GM11168 (cell line): Measurements from ENCODE around the gene NIN.

Experiments
- in situ Hi-C: fragments of 300-500 bp; cut with MboI; formaldehyde crosslinking; loops from one replicate; pipeline ENCODE4 v1.12.0; 2022; ENCODE audit warnings: low sequenced_read_pairs; ENCODE audit not compliant: unreplicated experiment

Gene NIN, protein sequence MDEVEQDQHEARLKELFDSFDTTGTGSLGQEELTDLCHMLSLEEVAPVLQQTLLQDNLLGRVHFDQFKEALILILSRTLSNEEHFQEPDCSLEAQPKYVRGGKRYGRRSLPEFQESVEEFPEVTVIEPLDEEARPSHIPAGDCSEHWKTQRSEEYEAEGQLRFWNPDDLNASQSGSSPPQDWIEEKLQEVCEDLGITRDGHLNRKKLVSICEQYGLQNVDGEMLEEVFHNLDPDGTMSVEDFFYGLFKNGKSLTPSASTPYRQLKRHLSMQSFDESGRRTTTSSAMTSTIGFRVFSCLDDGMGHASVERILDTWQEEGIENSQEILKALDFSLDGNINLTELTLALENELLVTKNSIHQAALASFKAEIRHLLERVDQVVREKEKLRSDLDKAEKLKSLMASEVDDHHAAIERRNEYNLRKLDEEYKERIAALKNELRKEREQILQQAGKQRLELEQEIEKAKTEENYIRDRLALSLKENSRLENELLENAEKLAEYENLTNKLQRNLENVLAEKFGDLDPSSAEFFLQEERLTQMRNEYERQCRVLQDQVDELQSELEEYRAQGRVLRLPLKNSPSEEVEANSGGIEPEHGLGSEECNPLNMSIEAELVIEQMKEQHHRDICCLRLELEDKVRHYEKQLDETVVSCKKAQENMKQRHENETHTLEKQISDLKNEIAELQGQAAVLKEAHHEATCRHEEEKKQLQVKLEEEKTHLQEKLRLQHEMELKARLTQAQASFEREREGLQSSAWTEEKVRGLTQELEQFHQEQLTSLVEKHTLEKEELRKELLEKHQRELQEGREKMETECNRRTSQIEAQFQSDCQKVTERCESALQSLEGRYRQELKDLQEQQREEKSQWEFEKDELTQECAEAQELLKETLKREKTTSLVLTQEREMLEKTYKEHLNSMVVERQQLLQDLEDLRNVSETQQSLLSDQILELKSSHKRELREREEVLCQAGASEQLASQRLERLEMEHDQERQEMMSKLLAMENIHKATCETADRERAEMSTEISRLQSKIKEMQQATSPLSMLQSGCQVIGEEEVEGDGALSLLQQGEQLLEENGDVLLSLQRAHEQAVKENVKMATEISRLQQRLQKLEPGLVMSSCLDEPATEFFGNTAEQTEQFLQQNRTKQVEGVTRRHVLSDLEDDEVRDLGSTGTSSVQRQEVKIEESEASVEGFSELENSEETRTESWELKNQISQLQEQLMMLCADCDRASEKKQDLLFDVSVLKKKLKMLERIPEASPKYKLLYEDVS (N-terminal part only)

DNA sequence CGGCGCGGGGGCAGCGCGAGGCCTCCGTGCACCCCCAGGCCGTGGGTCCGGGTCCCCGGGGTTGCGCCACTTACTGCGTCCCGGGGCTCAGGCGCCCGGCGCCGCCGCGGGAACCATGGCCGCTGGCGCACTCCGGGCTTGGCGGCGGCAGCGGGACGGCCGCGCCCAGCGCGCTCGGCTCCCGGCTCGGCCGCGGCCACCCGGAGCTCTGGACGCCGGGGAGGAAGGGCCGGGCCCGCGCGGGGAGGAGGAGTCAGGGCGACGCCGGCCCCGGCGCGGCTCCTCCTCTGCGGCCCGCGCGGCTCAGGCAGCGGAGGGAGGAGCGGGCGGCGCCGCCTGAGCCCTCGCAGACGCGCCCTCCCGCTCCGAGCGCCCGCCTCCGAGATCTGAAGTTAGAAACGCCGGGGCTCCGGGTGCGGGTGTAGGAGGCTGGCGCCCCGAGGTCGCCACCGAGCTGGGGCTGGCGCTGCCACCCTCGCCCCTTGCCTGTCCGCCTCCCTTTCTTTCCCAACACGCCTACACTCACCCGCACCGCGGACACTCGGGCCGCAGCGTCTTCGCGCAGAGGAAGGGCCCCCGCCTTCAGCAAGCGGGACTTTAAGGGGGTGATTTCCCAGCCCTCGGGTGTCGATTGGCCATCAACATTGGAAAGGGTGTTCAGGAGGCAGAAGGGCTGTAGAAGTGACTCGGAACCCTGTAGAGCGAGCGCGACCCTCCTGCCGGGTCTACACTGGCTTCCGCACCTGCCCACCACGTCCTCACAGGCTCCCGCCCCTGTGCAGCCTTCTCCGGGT, at the start of gene NIN:
Gene NIN, minus strand, starts transcription at position 231 of the 794 bp plus-strand sequence. CDS start 9,106 bp downstream, outside the sequence.
- in situ Hi-C loops, result no loop called here

DNA sequence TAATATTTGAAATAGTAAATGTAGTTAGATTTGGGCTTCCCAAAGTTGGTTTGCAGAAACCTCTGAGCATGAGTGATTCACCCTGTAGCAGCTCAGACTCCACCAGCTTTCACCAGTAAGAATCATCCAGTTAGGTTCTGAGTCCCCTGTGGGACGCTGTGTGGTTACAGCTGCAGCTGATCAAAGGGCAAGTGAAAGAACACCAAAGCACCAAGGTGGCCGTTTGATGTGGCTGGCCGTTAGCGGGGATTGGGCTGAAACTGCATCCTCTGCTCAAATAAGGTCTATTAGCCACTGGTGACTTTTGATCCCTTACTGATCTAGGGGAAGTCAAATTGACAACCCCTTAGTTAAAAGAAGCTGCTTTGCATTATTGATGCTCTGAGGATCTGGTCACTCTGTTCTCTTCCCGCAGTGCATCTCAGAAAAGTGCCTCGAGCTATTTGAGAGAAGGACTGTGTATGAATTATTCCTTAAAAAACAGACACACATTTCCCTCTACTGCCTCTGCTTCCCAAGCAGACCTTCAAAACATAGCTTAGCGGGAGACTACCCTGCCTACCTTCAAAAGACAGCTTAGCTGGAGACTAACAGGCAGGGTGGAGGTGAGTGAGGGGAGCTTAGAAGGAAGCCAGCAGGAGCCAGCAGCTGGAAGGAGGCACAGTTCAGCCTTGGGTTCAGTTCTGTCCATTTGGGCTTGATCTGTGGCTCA, 44.6 kb upstream of the NIN start:
- in situ Hi-C loops, result no loop called here

DNA sequence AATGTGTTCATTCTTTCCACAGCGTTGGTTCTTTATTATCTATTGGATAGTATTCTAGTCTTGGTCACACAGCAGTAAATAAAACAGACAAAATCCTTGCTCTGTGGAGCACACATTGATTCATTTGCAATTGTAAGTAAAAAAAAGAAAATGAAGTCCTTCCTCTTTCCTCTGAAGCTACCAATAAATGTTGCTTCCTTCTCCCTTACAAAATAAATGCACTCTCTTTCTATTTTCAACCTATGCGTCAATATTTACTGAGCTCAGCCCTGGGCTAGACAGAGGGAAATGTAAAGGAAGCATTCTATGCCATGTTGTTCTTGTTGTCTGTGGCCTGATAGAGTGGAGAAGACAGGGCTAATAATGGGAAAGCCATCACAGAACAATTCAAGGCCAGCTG, 43.8 kb upstream of the NIN start:
- in situ Hi-C loops, result loop anchor here (25.0 kb wide), 1 partner anchor 287 kb away; no protein-coding TSS in a partner anchor

DNA sequence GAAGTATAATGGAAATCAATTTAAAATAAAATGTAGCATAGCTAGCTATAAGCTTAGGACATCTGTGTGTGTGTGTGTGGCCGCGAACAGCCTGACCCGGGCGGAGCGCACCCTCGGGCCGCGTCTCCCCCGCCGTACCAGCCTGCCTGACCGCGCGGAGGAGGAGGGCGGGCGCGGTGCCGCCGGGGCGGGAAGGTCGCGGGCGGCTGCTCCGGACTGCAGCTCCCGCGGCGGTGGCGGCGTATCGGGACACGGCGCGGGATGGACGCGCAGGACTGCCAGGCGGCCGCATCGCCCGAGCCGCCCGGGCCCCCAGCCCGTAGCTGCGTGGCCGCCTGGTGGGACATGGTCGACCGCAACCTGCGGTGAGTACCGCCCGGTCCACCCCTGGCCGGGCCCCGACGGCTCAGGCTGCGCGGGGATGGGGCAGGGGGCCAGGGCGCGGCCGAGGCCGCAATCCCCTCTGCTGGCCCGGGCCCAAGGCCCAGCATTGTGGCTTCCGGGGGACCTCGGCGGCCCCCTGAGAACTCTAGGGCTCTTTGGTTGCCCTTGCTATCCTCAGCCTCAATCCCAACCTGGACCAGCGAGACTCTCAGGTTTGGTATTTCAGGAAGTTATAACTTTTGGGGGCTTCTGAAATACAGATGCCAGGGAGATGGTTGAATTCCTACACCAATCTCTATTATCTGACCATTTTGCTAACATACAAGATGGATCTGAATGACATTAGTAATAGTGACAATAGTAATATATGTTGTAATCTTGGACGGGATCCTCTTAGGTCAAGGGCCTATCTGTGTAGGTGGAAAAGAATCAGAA, 41.2 kb upstream of the NIN start, which contains the start of gene ABHD12B:
Gene ABHD12B, plus strand, starts transcription at position 140 of the 819 bp plus-strand sequence. Its CDS starts 122 bp downstream, at position 262.
- in situ Hi-C loops, result loop anchor here (25.0 kb wide), 1 partner anchor 285 kb away; no protein-coding TSS in a partner anchor

DNA sequence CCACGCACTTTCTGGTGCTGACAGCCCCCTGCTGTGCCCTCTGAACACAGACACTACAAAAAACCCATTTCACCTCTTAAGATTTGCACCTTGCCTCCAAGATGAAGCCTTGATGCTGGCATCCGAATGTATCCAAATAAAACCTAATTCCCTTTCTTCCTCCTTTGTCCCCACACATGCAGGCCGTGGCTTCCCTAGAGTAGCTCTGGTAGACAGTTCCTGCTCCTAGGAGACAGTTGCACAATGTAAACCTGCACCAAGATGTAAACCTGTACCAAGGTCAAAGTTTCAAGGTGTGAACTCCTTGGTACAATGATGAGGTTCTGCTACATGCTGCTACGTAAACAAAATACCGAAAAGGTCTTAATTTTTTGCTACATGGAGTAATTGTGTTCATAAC, 40.3 kb upstream of the NIN start:
- in situ Hi-C loops, result loop anchor here (25.0 kb wide), 1 partner anchor 284 kb away; no protein-coding TSS in a partner anchor

DNA sequence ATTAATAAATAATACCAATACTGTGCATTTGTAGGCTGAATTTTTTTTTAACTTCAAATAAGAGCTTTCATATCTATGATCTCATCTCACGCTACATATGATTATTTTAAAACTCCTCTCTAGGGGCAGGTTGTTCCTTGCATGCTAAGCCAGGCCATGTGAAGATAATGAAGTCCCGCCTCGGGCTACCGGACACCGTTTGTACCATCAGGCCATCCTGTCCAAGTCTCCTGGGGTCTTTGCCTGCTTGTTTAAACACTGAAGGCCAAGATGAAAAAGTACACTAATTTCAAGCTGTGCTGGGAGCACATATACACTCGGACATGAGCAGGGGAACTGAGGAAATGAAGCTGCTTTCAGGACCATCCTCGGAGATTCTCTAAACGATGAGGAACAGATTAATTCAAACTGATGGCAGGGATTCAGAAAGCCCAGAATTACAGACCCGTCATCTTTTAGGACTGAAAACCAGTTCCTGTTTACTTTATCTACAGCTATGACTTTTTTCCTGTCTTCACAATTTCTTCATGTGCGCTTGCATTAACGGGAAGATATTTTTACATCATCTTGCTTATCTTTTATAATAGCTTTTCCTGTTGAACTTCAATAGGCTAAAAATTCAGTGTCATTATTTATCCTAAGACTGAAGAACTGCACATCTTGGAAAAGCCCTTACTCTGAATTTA, 34.6 kb upstream of the NIN start:
- in situ Hi-C loops, result loop anchor here (25.0 kb wide), 1 partner anchor 278 kb away; no protein-coding TSS in a partner anchor

DNA sequence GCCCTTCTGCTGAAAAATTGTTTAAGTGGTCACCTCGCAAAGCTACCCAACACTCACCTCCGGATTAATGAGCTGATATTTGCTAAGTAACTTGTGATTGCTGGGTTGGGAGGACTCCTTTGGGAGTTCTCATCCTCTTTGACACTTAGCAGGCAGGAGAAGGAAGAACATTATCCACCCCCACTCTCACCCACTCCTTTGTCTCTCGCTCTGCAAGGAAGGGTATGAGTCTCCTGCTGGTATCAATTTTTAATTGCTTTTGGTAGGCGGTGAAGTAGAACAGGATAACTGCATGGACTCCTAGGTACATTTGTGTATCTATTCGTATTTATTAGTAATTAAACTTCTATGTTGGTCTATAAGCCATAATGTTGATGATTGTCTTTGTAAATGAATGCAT, 34.0 kb upstream of the NIN start:
- in situ Hi-C loops, result loop anchor here (25.0 kb wide), 1 partner anchor 278 kb away; no protein-coding TSS in a partner anchor

DNA sequence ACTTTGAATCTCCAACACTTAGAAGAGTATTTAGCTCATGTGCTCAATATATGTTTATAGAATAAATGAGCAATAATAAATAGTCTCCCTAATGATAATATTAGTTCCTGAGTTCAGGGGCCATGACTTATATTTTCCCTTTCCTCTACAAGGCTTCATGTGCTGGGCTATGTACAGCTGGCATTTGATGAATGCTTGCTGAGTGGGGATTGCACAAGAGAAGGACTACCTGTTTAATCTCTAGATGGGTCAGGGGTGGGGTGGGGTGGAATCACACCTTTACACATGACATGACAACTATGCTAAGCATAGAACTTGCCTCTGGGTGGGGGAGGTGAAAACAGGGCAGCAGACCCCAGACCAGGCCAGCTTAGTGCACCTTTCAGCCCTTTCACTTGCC, 33.3 kb upstream of the NIN start:
- in situ Hi-C loops, result loop anchor here (25.0 kb wide), 1 partner anchor 277 kb away; no protein-coding TSS in a partner anchor

DNA sequence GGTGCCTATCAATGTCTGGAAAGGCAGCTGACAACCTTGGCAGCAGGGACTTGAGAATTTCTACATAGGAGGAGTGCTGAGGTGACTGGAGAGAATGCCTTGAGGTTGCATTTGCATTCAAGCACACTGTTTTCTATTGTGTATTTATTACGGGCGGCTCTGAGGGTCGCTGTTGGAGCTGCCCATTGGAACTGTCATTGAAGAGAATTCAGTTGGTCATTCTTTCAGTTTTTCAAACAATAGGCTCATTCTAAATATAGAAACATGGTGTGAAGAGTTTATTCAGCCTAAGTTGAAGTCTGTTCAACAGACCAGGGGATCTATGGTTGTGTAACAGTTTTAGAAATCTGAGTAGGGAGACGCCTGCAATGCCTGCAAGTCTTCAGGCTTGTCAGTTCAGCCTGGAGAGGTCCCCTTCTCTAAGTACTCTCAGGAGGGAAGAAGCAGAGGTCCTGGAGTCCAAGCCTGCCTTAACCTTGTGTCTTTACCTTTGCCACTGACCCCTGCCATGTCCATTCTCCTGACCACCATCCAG, 31.1 kb upstream of the NIN start:
- in situ Hi-C loops, result loop anchor here (25.0 kb wide), 1 partner anchor 275 kb away; no protein-coding TSS in a partner anchor

DNA sequence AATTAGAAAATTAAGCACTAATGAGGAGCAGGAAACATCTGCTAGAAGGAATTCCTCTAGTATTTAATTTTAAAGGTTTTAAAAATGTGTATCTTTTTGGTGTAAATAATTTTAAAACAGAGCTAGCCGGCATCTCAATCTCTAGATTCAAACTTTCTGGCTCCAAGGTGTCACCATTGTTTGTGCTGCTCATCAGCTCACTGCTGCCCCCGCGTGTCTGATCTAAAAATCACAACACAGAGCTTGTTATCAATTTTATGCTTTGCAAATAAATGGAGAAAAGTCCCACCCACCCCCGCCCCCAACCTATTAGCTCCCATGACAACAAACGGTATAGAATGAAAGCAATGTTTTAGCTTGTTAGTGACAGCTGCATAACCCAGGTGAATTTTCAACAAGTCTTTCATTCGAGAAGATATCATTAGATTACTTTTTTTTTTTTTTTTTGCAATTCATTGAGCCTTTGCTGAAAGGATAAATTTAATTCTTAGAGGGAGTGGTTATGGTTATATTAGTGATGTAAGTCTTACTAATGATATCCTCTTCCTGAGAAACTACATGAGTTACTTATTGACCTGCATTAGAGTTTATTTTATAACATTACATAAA, 29.6 kb upstream of the NIN start:
- in situ Hi-C loops, result loop anchor here (25.0 kb wide), 1 partner anchor 273 kb away; no protein-coding TSS in a partner anchor

DNA sequence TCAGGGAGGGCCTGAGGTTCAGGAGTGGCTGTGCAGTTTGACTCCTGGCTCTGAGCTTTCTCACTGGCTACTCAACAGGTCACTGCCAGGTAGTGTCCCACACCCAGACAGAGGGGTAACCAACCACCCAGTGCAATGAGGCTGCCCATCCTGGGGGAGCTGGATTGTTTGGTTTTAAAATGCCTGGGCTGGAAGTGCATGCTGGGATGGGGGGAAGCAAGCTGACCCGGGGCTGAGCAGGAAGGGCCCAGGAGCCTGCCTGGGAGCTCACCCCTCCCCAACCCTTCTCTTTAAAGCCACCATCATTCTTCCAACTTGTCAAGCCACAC, 28.3 kb upstream of the NIN start:
- in situ Hi-C loops, result loop anchor here (5.0 to 25.0 kb wide), 2 partner anchors 72 to 272 kb away; no protein-coding TSS in a partner anchor

DNA sequence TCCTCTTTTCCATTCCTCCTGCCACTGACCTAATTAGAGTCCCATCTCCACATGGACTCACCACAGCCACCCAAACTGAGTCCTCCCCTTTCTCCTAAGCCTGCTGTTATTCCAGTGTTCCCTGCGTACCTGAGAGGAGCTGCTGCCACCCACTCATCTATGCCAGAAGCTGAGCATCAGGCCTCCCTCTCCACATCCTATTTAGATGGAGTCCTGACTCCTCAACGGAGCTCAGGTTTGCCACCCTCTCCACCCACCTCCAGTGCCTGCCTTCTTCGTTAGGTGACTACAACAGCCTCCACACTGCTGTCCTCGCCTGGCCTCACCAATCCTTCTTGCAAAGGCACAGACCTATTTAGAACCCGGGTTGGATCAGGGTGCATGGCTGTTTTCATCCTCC, 25.7 kb upstream of the NIN start:
- in situ Hi-C loops, result loop anchor here (5.0 to 25.0 kb wide), 2 partner anchors 69 to 269 kb away; no protein-coding TSS in a partner anchor

DNA sequence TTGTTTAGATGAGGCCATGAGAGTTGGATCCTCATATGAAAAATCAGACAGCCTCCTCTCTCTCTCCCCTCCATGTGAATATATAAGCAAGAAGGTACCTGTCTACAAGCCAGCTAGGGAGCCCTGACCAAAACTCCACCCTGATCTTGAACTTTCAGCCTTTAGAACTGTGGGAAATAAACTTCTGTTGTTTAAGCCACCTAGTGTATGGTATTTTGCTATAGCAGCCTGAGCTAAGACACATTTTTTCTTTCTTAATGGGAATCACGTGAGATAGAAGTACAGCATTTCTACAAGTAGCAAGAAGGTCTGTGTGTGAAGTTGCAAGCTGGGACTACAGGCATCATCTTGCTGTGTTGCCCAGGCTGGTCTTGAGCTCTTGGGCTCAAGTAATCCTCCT, 24.6 kb upstream of the NIN start:
- in situ Hi-C loops, result loop anchor here (5.0 to 25.0 kb wide), 2 partner anchors 68 to 268 kb away; no protein-coding TSS in a partner anchor

DNA sequence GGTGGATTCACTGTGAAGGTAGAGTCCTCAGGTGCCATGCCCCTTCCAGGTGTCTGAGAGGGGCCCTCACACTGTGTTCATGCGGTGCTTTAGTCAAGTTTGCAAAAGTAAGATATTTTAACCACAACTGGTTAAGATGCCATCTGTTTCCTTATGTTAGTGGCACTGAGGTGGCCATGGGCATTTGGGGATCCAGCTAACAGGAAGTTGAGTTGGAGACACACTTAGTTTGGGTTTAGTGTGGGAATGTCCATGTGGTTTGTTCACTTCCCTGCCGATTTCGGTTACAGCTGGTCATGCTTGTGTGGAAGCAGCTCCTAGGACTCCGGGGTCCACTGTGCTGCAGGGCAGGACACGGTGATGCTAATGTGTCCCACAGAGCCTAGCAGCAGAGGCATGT, 23.6 kb upstream of the NIN start:
- in situ Hi-C loops, result loop anchor here (25.0 kb wide), 1 partner anchor 267 kb away; no protein-coding TSS in a partner anchor

DNA sequence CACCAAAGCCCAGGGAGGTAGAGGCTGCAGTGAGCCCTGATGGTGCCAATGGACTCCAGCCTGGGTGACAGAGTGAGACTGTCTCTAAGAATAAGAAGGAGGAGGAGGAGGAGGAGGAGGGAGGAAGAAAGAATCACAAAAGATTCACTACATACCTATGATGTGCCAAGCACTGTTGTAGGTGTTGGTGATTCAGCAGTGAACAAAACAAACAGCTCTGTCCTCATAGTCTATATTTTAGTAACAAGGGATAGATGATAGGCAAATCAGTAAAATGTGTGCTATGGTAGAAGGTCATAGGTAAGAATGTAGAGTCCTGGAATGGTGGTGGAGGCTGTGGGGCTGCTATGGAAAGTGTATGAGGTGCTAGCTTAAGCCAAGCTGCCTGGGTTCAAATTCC, 22.9 kb upstream of the NIN start:
- in situ Hi-C loops, result loop anchor here (25.0 kb wide), 1 partner anchor 267 kb away; no protein-coding TSS in a partner anchor
